ENCODE data around the gene ONECUT2. TPM values are rescaled to one million over a fixed set of nuclear protein-coding genes. Genes with fewer than 3 reads are reported as not detected.

Gene ONECUT2
- total RNA-seq, 1 donor from 2014 or later: 0.06 TPM

DNA sequence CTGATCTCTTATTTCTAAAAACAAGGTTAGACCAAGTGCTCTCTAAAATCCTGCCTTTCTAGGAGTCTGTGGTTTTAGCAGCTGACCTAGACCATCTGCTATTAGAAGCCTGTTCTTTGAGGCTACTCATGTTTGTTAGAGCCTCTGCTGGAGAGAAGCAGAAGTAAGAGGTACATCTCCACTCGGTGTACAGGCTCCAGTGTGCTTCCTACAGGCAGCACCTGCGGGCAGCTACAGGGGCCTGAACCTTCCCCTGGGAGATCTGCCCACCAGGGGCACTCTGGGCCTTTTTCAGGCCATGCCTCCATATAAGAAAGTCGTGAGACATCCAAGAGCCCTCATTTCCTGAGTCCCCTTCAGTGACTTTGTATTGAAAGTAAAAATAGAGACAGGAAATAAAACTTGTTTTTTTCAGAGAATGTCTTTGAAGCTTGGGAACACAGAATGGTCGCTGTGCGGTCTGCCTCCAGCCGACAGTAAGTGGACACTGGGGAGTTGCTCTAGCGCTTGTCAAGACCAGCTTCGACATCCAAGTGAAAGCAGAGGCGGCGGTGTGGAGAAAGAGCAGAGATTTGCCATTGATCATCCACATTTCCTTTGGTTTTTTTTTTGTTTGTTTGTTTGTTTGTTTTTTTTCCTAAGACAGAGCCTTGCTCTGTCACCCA is 31.7 kb downstream of the ONECUT2 start:
- H3K4me3 ChIP-seq (ENCODE audit: low read depth, low read length): no peak overlapping the region
- no peak for DNase-seq (ENCODE audit: low read depth)
- TF ChIP-seq, protein P1, sequence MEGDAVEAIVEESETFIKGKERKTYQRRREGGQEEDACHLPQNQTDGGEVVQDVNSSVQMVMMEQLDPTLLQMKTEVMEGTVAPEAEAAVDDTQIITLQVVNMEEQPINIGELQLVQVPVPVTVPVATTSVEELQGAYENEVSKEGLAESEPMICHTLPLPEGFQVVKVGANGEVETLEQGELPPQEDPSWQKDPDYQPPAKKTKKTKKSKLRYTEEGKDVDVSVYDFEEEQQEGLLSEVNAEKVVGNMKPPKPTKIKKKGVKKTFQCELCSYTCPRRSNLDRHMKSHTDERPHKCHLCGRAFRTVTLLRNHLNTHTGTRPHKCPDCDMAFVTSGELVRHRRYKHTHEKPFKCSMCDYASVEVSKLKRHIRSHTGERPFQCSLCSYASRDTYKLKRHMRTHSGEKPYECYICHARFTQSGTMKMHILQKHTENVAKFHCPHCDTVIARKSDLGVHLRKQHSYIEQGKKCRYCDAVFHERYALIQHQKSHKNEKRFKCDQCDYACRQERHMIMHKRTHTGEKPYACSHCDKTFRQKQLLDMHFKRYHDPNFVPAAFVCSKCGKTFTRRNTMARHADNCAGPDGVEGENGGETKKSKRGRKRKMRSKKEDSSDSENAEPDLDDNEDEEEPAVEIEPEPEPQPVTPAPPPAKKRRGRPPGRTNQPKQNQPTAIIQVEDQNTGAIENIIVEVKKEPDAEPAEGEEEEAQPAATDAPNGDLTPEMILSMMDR (conservative IDR thresholded peaks at IDR 0.05; ENCODE audit: low read depth, low read length): no peak

- TF ChIP-seq, protein P1 (conservative IDR thresholded peaks at IDR 0.05; ENCODE audit: low read depth, low read length): no peak
- H3K4me3 ChIP-seq (ENCODE audit: low read depth, low read length): no peak overlapping the region
- DNase-seq (ENCODE audit: low read depth): no peak
Measured at GRCh38 chr18:57469884-57470283, 34.7 kb downstream of the ONECUT2 start.

- no peak overlapping the region for H3K4me3 ChIP-seq (ENCODE audit: low read depth, low read length)
- DNase-seq (ENCODE audit: low read depth): no peak
- TF ChIP-seq, protein P1 (conservative IDR thresholded peaks at IDR 0.05; ENCODE audit: low read depth, low read length): no peak
Measured at GRCh38 chr18:57475408-57475807, 40.2 kb downstream of the ONECUT2 start.

- TF ChIP-seq, protein P1 (conservative IDR thresholded peaks at IDR 0.05; ENCODE audit: low read depth, low read length): no peak
- DNase-seq (ENCODE audit: low read depth): no peak
- no peak overlapping the region for H3K4me3 ChIP-seq (ENCODE audit: low read depth, low read length)
Measured at GRCh38 chr18:57475903-57476302, 40.7 kb downstream of the ONECUT2 start.

DNA sequence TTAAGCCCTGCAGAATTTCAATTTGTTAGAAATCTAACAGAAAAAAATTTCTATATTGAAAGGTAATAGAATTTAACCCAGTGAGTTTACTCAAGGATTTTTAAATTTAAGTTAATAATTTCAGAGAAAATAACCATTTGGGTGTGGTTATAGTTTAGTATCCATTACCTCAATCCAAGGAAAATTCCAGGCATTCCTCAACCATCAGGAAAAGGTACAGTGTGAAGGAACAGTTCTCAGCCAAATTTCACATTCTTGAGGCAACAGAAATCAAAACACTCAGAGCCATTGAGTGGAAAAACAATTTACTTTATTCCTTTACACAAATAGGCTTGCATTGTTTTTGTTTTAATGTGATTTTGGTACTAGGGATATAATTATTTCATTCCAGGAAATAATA is 45.6 kb downstream of the ONECUT2 start:
- no peak overlapping the region for H3K4me3 ChIP-seq (ENCODE audit: low read depth, low read length)
- TF ChIP-seq, protein P1 (conservative IDR thresholded peaks at IDR 0.05; ENCODE audit: low read depth, low read length): no peak
- DNase-seq (ENCODE audit: low read depth): no peak

GRCh38 chr18:57497372-57498294 is 62.5 kb downstream of the ONECUT2 start:
- TF ChIP-seq, protein P1 (conservative IDR thresholded peaks at IDR 0.05; ENCODE audit: low read depth, low read length): no peak
- no peak for DNase-seq (ENCODE audit: low read depth)
- H3K4me3 ChIP-seq (ENCODE audit: low read depth, low read length): no peak overlapping the region

Data from epithelial cell of proximal tubule (primary cell).